HEK293T (cell line): ENCODE data around the gene GIPC3.

Source experiments
- CTCF ChIA-PET: fragments of 350-600 bp; formaldehyde crosslinking; extraction: SDS; loops from one replicate; lab custom pipeline; 2021; ENCODE audit warnings: antibody characterized with exemption, inconsistent platforms; lab: Yijun Ruan, JAX
- POLR2A ChIA-PET: fragments of 350-600 bp; formaldehyde crosslinking; extraction: SDS; loops from one replicate; lab custom pipeline; 2020; ENCODE audit warnings: antibody characterized with exemption, inconsistent platforms; lab: Yijun Ruan, JAX
- DNase-seq: peaks from one replicate; pipeline ENCODE4 v3.0.0; 2012; ENCODE audit warnings: mixed read lengths; ENCODE audit errors: extremely low spot score
- ARNT ChIP-seq: fragments of 450-650 bp; IDR thresholded peaks from 2 replicates; pipeline ENCODE4 v1.6.1; 2017; ENCODE audit warnings: mild to moderate bottlenecking
- BHLHE40 ChIP-seq: fragments of 450-650 bp; IDR thresholded peaks from 2 replicates; pipeline ENCODE4 v1.6.1; 2016; ENCODE audit warnings: mild to moderate bottlenecking, moderate library complexity, borderline replicate concordance
- CTBP1 ChIP-seq: fragments of 450-650 bp; IDR thresholded peaks from 2 replicates; pipeline ENCODE4 v1.6.1; 2016; ENCODE audit warnings: borderline replicate concordance
- ELF4 ChIP-seq: fragments of 450-650 bp; IDR thresholded peaks from 2 replicates; pipeline ENCODE4 v1.6.1; 2017; ENCODE audit warnings: antibody characterized with exemption
- FOXA1 ChIP-seq: fragments of 450-650 bp; IDR thresholded peaks from 2 replicates; pipeline ENCODE4 v1.6.1; 2016; ENCODE audit warnings: mild to moderate bottlenecking
- FOXK2 ChIP-seq: fragments of 450-650 bp; IDR thresholded peaks from 2 replicates; pipeline ENCODE4 v1.6.1; 2016; ENCODE audit warnings: mild to moderate bottlenecking
- FOXM1 ChIP-seq: fragments of 450-650 bp; IDR thresholded peaks from 2 replicates; pipeline ENCODE4 v1.6.1; 2017; ENCODE audit warnings: mild to moderate bottlenecking, borderline replicate concordance
- HDGF ChIP-seq: fragments of 450-650 bp; IDR thresholded peaks from 2 replicates; pipeline ENCODE4 v1.6.1; 2017; ENCODE audit warnings: antibody characterized with exemption, borderline replicate concordance
- L3MBTL2 ChIP-seq: fragments of 450-650 bp; conservative IDR thresholded peaks from 2 replicates; pipeline ENCODE4 v1.6.1; 2016; ENCODE audit warnings: mild to moderate bottlenecking
- LEF1 ChIP-seq: fragments of 450-650 bp; IDR thresholded peaks from 2 replicates; pipeline ENCODE4 v1.6.1; 2017; ENCODE audit warnings: mild to moderate bottlenecking, borderline replicate concordance
- NFRKB ChIP-seq: fragments of 450-650 bp; IDR thresholded peaks from 2 replicates; pipeline ENCODE4 v1.6.1; 2016; ENCODE audit warnings: mild to moderate bottlenecking, moderate library complexity
- SP1 ChIP-seq: fragments of 450-650 bp; IDR thresholded peaks from 2 replicates; pipeline ENCODE4 v1.6.1; 2017
- SUZ12 ChIP-seq: fragments of 450-650 bp; IDR thresholded peaks from 2 replicates; pipeline ENCODE4 v1.6.1; 2016; ENCODE audit warnings: mild to moderate bottlenecking
- TARDBP ChIP-seq: fragments of 450-650 bp; IDR thresholded peaks from 2 replicates; pipeline ENCODE4 v1.6.1; 2016
- ZNF384 ChIP-seq: fragments of 450-650 bp; IDR thresholded peaks from 2 replicates; pipeline ENCODE4 v1.6.1; 2016
- TF ChIP-seq, protein P1 (sequence below): fragments of 450-650 bp; IDR thresholded peaks from 2 replicates; pipeline ENCODE4 v1.6.1; 2016

Gene GIPC3

DNA sequence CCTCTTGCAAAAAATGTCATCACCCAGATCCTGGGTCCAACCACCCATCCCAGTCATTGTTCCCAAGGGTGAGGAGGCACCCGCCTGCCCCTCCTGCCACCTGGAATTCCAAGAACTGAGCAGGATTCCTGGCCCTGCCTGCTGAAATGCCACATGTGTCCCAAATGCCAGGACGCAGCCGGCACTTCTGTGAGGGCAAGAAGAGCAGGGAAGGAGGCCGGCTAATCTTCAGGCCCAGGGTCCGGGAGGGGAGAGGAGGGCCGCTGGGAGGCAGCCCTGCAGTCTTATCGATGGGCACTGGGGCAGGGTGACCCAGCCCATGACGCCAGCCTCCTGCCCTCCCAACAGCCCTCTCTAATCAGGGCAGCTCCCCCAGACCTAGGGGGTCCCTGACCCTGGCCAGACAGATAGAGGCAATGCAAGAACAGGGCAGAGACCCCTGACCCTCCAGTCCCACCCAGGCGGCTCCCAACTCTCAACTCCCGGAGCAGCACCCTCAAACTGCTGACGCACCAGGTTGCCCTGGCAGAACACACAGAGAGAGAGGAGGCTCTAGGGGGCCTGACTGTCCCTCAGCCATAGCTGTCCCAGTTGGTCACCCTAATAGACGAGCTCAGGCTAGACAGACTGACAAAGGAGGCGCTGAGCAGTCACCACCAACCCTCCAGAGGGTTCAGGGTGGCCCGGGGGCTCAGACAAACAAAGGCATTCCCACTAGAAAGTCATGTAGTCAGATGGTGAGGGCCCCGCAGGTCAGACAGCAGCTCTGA, 29.4 kb upstream of the GIPC3 start:
- TF ChIP-seq FOXM1 (no peak), L3MBTL2 (no peak), FOXK2 (no peak), SUZ12 (no peak), ZNF384 (no peak), FOXA1 (no peak), BHLHE40 (no peak), CTBP1 (no peak), NFRKB (no peak), SP1 (no peak), TARDBP (no peak)
- TF ChIP-seq, protein P1, sequence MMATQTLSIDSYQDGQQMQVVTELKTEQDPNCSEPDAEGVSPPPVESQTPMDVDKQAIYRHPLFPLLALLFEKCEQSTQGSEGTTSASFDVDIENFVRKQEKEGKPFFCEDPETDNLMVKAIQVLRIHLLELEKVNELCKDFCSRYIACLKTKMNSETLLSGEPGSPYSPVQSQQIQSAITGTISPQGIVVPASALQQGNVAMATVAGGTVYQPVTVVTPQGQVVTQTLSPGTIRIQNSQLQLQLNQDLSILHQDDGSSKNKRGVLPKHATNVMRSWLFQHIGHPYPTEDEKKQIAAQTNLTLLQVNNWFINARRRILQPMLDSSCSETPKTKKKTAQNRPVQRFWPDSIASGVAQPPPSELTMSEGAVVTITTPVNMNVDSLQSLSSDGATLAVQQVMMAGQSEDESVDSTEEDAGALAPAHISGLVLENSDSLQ = no peak
- DNase-seq = no peak
- POLR2A ChIA-PET = interaction anchor here (1.1 to 1.5 kb wide), 2 partner anchors 30 to 605 kb away, joined by 3 to 4 read pairs; partner anchors contain the start of gene GIPC3
- CTCF ChIA-PET = no interaction called here

DNA sequence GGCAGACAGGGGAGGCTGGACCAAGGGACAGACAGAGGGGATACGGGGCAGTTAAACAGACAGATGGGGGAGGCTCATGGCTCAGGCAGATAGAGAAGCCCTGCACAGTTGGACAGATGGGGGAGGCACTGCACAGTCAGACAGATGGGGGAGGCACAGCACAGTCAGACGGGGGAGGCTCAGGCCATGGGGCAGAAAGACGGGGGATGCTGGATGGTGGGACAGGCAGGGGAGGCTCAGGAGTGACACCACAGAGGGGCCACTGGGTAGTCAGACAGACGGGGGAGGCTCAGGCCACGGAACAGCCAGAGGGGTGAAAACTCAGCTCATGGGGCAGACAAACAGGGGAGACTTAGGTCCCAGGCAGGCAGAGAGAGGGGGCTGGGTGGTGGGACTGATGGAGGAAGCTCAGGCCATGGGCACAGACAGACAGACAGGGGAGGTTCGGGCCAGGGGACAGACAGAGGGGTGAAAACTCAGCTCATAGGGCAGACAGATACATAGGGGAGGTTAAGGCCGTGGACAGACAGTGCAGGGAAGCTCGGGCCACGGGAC, 28.8 kb upstream of the GIPC3 start:
- POLR2A ChIA-PET = interaction anchor here (1.1 to 1.8 kb wide), 3 partner anchors 17 to 606 kb away, joined by 3 to 8 read pairs (median 4); partner anchors contain the start of gene GIPC3
- CTCF ChIA-PET = no interaction called here
- TF ChIP-seq FOXM1 (no peak), SUZ12 (no peak), BHLHE40 (no peak), HDGF (no peak), ARNT (no peak), L3MBTL2 (no peak), NFRKB (no peak), ZNF384 (no peak), CTBP1 (no peak), TARDBP (no peak), ELF4 (no peak), SP1 (no peak), LEF1 (no peak), FOXA1 (no peak), FOXK2 (no peak)
- TF ChIP-seq, protein P1 = no peak
- DNase-seq = no peak

DNA sequence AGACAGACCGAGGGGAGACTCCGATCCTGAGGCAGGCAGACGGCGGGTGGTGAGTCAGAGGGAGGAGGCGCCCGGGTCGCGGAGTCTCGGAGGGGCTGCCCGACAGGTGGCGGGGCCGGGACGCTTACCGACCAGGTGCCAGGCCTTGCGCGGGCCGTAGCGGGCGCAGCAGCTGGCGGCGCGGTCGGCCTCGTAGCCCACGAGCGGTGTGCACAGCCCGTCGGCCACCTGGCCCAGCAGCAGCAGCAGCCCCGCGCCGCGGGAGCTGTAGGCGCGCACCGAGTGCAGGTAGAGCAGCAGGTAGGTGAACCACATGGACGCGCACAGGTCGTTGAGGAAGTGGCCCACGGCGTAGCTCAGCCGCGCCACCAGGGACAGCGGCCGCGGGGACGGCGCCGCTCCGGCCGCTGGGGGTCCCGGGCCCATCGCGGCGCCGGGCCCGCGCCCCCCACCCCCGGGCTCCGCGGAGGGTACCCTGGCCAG, 28.3 kb upstream of the GIPC3 start:
- ChIA-PET CTCF (no interaction called here), POLR2A (interaction anchor here (1.0 to 1.8 kb wide), 5 partner anchors 10 to 606 kb away, joined by 3 to 8 read pairs (median 4); partner anchors contain the start of gene GIPC3)
- DNase-seq = no peak
- TF ChIP-seq, protein P1 = no peak
- TF ChIP-seq SUZ12 = no peak
- no peak for TF ChIP-seq CTBP1
- TF ChIP-seq FOXM1 = no peak

DNA sequence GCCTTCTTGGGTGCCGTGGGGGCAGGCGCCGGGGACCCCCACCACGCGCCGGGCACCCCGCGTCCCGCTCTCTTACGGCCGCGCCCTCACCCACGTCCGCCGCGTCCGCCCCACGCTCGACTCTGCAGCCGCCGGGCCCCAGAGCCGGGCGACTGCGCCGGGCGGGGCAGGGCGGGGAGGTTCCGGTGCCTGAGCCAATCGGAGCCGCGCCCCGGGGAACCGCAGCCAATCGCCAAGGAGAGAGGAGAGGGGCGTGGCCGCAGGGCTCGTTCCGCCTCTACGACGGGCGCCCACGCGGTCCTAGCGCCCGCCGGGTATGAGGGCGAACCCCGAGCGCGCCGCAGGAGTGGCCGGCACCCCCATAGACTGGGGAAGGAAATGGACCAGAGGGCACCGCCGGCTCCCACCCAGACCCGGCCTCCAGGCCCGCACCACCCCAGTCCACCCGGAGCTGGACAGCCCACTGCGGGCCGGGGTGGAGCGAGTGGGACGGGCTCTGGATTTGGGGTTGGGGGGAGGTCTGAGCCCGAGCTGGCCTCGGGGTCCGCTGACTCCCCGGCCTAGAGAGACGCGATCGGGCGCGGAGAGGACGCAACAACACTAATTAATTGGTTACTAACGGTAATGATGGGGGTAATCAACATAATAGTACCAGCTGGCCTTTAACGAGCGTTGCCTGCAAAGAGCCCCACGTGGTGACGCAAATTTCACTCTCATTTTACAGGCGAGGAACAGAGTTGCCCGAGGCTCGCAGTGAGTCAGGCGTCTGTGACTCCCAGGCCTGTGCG, 27.6 kb upstream of the GIPC3 start, which contains the start of gene MFSD12:
TSS of gene MFSD12 (minus strand) at position 126 of the 788 bp plus-strand sequence. CDS start 183 bp downstream, outside the sequence.
- TF ChIP-seq FOXK2 (no peak), LEF1 (peak; percentile 26; the same call in 1 of the 2 replicates), FOXM1 (peak; percentile 96), ZNF384 (no peak), L3MBTL2 (peak; percentile 71)
- DNase-seq = peak; percentile 99
- CTCF ChIA-PET = no interaction called here
- POLR2A ChIA-PET = interaction anchor here (1.0 to 1.8 kb wide), 4 partner anchors 10 to 62 kb away, joined by 3 to 8 read pairs (median 4); partner anchors contain the start of gene GIPC3

DNA sequence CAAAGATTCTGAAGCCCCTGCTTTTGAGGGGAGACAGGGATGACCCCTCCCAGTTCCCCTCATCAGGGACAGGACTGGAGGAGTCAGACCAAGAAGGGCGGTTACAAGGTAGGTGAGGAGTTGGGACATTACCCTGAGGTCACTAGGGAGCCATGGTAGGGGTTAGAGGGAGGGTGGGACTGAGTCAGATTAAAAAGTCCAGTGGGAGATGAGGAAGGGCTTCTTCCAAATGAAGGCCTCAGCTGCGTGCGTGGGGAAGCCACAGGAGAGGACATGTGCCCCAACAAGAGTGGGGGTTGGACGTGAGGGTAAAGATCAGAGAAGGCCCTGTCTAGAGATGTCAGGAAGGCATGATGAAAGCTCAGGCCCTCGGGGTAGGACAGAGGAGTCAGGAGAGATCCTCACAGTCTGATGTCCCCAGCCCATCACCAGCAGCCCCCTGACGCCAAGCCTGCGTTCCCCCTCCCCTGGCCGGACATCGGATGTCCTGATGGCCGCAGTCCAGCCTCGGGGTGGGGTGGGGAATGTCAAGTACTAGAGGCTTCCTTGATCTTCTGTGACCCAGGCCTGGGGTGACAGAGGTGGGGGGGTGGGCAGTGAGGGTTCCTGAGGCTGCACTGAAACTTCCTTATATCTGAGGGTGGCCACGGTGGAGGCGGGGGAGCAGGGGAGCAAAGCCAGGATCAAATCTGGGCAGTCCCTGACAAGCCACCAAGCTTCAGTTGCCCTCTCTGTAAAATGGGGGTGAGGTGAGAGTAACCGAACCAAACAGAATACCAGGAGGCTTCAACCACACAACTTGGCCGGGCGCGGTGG, 21.4 kb upstream of the GIPC3 start:
- POLR2A ChIA-PET = no interaction called here
- no peak for TF ChIP-seq ARNT
- TF ChIP-seq FOXK2 = no peak
- TF ChIP-seq ELF4 = no peak
- no peak for TF ChIP-seq FOXA1
- no peak for TF ChIP-seq L3MBTL2
- no peak for TF ChIP-seq TARDBP
- no peak for TF ChIP-seq HDGF
- no peak for TF ChIP-seq BHLHE40
- TF ChIP-seq CTBP1 = no peak
- TF ChIP-seq SP1 = no peak
- TF ChIP-seq FOXM1 = no peak
- TF ChIP-seq ZNF384 = no peak
- TF ChIP-seq NFRKB = no peak
- TF ChIP-seq SUZ12 = no peak
- TF ChIP-seq LEF1 = no peak
- TF ChIP-seq, protein P1 = no peak
- CTCF ChIA-PET = no interaction called here
- no peak for DNase-seq
